ENCODE results near the gene LYST.

LYST gene

GRCh38 chr1:235902677-235903542, 36.2 kb upstream of the LYST start:
- Histone ChIP-seq H3K9me3 (ENCODE audit: control insufficient read depth, insufficient read depth, low read length) (no peaks in the 10 kb centered on the region), H3K4me1 (ENCODE audit: insufficient read depth, low read length) (0 out of 2 replicates have a peak, but pooled peaks cover 14% of the 10 kb centered on the region), H3K36me3 (ENCODE audit: insufficient read depth, low read length) (no peaks in the 10 kb centered on the region), H3K9ac (ENCODE audit: low read depth, low read length) (no peak overlapping the region)

GRCh38 chr1:235901461-235901860, 34.8 kb upstream of the LYST start:
- Histone ChIP-seq H3K9me3 (ENCODE audit: control insufficient read depth, insufficient read depth, low read length) (no peaks in the 10 kb centered on the region), H3K36me3 (ENCODE audit: insufficient read depth, low read length) (no peaks in the 10 kb centered on the region), H3K9ac (ENCODE audit: low read depth, low read length) (no peak overlapping the region), H3K4me1 (ENCODE audit: insufficient read depth, low read length) (0 out of 2 replicates have a peak, but pooled peaks cover 14% of the 10 kb centered on the region)

GRCh38 chr1:235898126-235898525, 31.4 kb upstream of the LYST start:
- Histone ChIP-seq H3K9me3 (ENCODE audit: control insufficient read depth, insufficient read depth, low read length) (no peaks in the 10 kb centered on the region), H3K4me1 (ENCODE audit: insufficient read depth, low read length) (peaks cover 12% of the 10 kb centered on the region; the same call in 1 of the 2 replicates), H3K36me3 (ENCODE audit: insufficient read depth, low read length) (no peaks in the 10 kb centered on the region), H3K9ac (ENCODE audit: low read depth, low read length) (no peak overlapping the region)

GRCh38 chr1:235893840-235894239, 27.1 kb upstream of the LYST start:
- H3K9me3 ChIP-seq (ENCODE audit: control insufficient read depth, insufficient read depth, low read length), result no peaks in the 10 kb centered on the region
- H3K4me1 ChIP-seq (ENCODE audit: insufficient read depth, low read length), result no peaks in the 10 kb centered on the region; the same call in 1 of the 2 replicates
- H3K9ac ChIP-seq (ENCODE audit: low read depth, low read length), result no peak overlapping the region
- H3K36me3 ChIP-seq (ENCODE audit: insufficient read depth, low read length), result no peaks in the 10 kb centered on the region

GRCh38 chr1:235892734-235893413, 26.2 kb upstream of the LYST start:
- Histone ChIP-seq H3K9me3 (ENCODE audit: control insufficient read depth, insufficient read depth, low read length) (no peaks in the 10 kb centered on the region), H3K36me3 (ENCODE audit: insufficient read depth, low read length) (no peaks in the 10 kb centered on the region), H3K9ac (ENCODE audit: low read depth, low read length) (no peak overlapping the region), H3K4me1 (ENCODE audit: insufficient read depth, low read length) (no peaks in the 10 kb centered on the region; the same call in 1 of the 2 replicates)

- Histone ChIP-seq H3K4me1 (ENCODE audit: insufficient read depth, low read length) (no peaks in the 10 kb centered on the region; the same call in 1 of the 2 replicates), H3K9me3 (ENCODE audit: control insufficient read depth, insufficient read depth, low read length) (no peaks in the 10 kb centered on the region), H3K9ac (ENCODE audit: low read depth, low read length) (no peak overlapping the region), H3K36me3 (ENCODE audit: insufficient read depth, low read length) (no peaks in the 10 kb centered on the region)
Observed at GRCh38 chr1:235892202-235892601, 25.5 kb upstream of the LYST start.

- Histone ChIP-seq H3K4me1 (ENCODE audit: insufficient read depth, low read length) (no peaks in the 10 kb centered on the region; the same call in 1 of the 2 replicates), H3K9ac (ENCODE audit: low read depth, low read length) (no peak overlapping the region), H3K9me3 (ENCODE audit: control insufficient read depth, insufficient read depth, low read length) (no peaks in the 10 kb centered on the region), H3K36me3 (ENCODE audit: insufficient read depth, low read length) (no peaks in the 10 kb centered on the region)
Observed at GRCh38 chr1:235888119-235888643, 21.5 kb upstream of the LYST start.

- Histone ChIP-seq H3K36me3 (ENCODE audit: insufficient read depth, low read length) (no peaks in the 10 kb centered on the region), H3K4me1 (ENCODE audit: insufficient read depth, low read length) (no peaks in the 10 kb centered on the region), H3K9me3 (ENCODE audit: control insufficient read depth, insufficient read depth, low read length) (no peaks in the 10 kb centered on the region), H3K9ac (ENCODE audit: low read depth, low read length) (no peak overlapping the region)
Observed at GRCh38 chr1:235887676-235888075, 21.0 kb upstream of the LYST start.

GRCh38 chr1:235885655-235886262, 19.1 kb upstream of the LYST start:
- no peaks in the 10 kb centered on the region for H3K36me3 ChIP-seq (ENCODE audit: insufficient read depth, low read length)
- no peaks in the 10 kb centered on the region for H3K9me3 ChIP-seq (ENCODE audit: control insufficient read depth, insufficient read depth, low read length)
- H3K4me1 ChIP-seq (ENCODE audit: insufficient read depth, low read length), result no peaks in the 10 kb centered on the region
- H3K9ac ChIP-seq (ENCODE audit: low read depth, low read length), result no peak overlapping the region

GRCh38 chr1:235883261-235883927, 16.7 kb upstream of the LYST start:
- H3K4me1 ChIP-seq (ENCODE audit: insufficient read depth, low read length), result no peaks in the 10 kb centered on the region
- H3K36me3 ChIP-seq (ENCODE audit: insufficient read depth, low read length), result no peaks in the 10 kb centered on the region
- no peaks in the 10 kb centered on the region for H3K9me3 ChIP-seq (ENCODE audit: control insufficient read depth, insufficient read depth, low read length)
- no peak overlapping the region for H3K9ac ChIP-seq (ENCODE audit: low read depth, low read length)

GRCh38 chr1:235882816-235883215, 16.1 kb upstream of the LYST start:
- Histone ChIP-seq H3K9me3 (ENCODE audit: control insufficient read depth, insufficient read depth, low read length) (no peaks in the 10 kb centered on the region), H3K4me1 (ENCODE audit: insufficient read depth, low read length) (no peaks in the 10 kb centered on the region), H3K9ac (ENCODE audit: low read depth, low read length) (no peak overlapping the region), H3K36me3 (ENCODE audit: insufficient read depth, low read length) (no peaks in the 10 kb centered on the region)

- H3K4me1 ChIP-seq (ENCODE audit: insufficient read depth, low read length), result no peaks in the 10 kb centered on the region
- no peak overlapping the region for H3K9ac ChIP-seq (ENCODE audit: low read depth, low read length)
- H3K9me3 ChIP-seq (ENCODE audit: control insufficient read depth, insufficient read depth, low read length), result no peaks in the 10 kb centered on the region
- H3K36me3 ChIP-seq (ENCODE audit: insufficient read depth, low read length), result no peaks in the 10 kb centered on the region
Observed at GRCh38 chr1:235881930-235882700, 15.4 kb upstream of the LYST start.

GRCh38 chr1:235878082-235878811, 11.5 kb upstream of the LYST start:
- H3K9me3 ChIP-seq (ENCODE audit: control insufficient read depth, insufficient read depth, low read length), result no peaks in the 10 kb centered on the region
- H3K36me3 ChIP-seq (ENCODE audit: insufficient read depth, low read length), result no peaks in the 10 kb centered on the region
- H3K4me1 ChIP-seq (ENCODE audit: insufficient read depth, low read length), result no peaks in the 10 kb centered on the region
- H3K9ac ChIP-seq (ENCODE audit: low read depth, low read length), result no peak overlapping the region

Data from ES-I3 (cell line).